SK-N-SH (cell line): ENCODE results near the gene PNPLA2. TPM values are rescaled to one million over a fixed set of nuclear protein-coding genes. Genes with fewer than 3 reads are reported as not detected.

Source experiments
- CTCF ChIA-PET: fragments of 300-600, 350-600 bp; formaldehyde crosslinking; extraction: SDS; loops from one replicate; lab custom pipeline; 2021; lab: Yijun Ruan, JAX
- POLR2A ChIA-PET: fragments of 350-600 bp; sonication (Branson Sonifier 250); formaldehyde crosslinking; extraction: SDS; loops from one replicate; lab custom pipeline; 2020; ENCODE audit warnings: antibody characterized with exemption, inconsistent platforms; lab: Yijun Ruan, JAX
- DNase-seq: peaks from one replicate; pipeline ENCODE4 v3.0.0; 2012
- H2AFZ ChIP-seq: fragments of 200-600 bp; sonication (generic); 2 replicates; pipeline ENCODE4 v1.8.1; 2016; ENCODE audit warnings: antibody characterized with exemption, mild to moderate bottlenecking, low read depth
- H3F3A ChIP-seq: fragments of 200-600 bp; sonication (generic); replicated peaks from 2 replicates; pipeline ENCODE3; 2016; ENCODE audit warnings: antibody characterized with exemption, mild to moderate bottlenecking; ENCODE audit not compliant: insufficient read depth
- H3K27ac ChIP-seq, 2 experiments: fragments of 200-500 bp in 1 of 2; fragments of 200-600 bp in 1 of 2; sonication (Bioruptor generic) in 1 of 2; sonication (generic), shearing (Covaris generic) in 1 of 2; 2 replicates each; pipeline versions ENCODE4 v1.5.1 to v1.6.1; 2014 to 2016; ENCODE audit warnings: low read depth in 2 of 2, inconsistent platforms in 1 of 2, low read length in 1 of 2, mild to moderate bottlenecking in 1 of 2, mixed read lengths in 1 of 2
- H3K27me3 ChIP-seq: fragments of 200-600 bp; sonication (generic), shearing (Covaris generic); 2 replicates; pipeline ENCODE4 v1.6.1; 2016; ENCODE audit warnings: mixed run types; ENCODE audit not compliant: insufficient read depth
- H3K36me3 ChIP-seq, 2 experiments: fragments of 200-500 bp in 1 of 2; fragments of 200-600 bp in 1 of 2; sonication (Bioruptor generic) in 1 of 2; sonication (generic) in 1 of 2; replicated peaks in 1 of 2; 2 replicates each; pipeline versions ENCODE3 to v1.5.1; 2014 to 2016; ENCODE audit warnings: low read length in 1 of 2, mild to moderate bottlenecking in 1 of 2; ENCODE audit not compliant: insufficient read depth in 2 of 2, control insufficient read depth in 1 of 2
- H3K4me1 ChIP-seq, 2 experiments: fragments of 200-500 bp in 1 of 2; fragments of 200-600 bp in 1 of 2; sonication (Bioruptor generic) in 1 of 2; sonication (generic), shearing (Covaris generic) in 1 of 2; 2 replicates each; pipeline versions ENCODE4 v1.5.1 to v1.6.1; 2014 to 2016; ENCODE audit warnings: low read depth in 1 of 2, low read length in 1 of 2, mixed run types in 1 of 2; ENCODE audit not compliant: insufficient read depth in 2 of 2, control insufficient read depth in 1 of 2
- H3K4me2 ChIP-seq: fragments of 200-600 bp; sonication (generic), shearing (Covaris generic); 2 replicates; pipeline ENCODE4 v1.6.1; 2017; ENCODE audit warnings: mixed run types
- H3K4me3 ChIP-seq, 2 experiments: fragments of 200-500 bp in 1 of 2; fragments of 200-600 bp in 1 of 2; sonication (Bioruptor generic) in 1 of 2; sonication (generic), shearing (Covaris generic) in 1 of 2; 2 replicates each; pipeline versions ENCODE4 v1.5.1 to v1.8.1; 2014 to 2016; ENCODE audit warnings: low read depth in 2 of 2, inconsistent platforms in 1 of 2, low read length in 1 of 2, mild to moderate bottlenecking in 1 of 2, mixed read lengths in 1 of 2, moderate library complexity in 1 of 2
- H3K79me2 ChIP-seq: fragments of 200-600 bp; sonication (generic); 2 replicates; pipeline ENCODE4 v1.8.1; 2017; ENCODE audit warnings: mild to moderate bottlenecking; ENCODE audit not compliant: insufficient read depth
- H3K9ac ChIP-seq: fragments of 200-600 bp; sonication (generic); 2 replicates; pipeline ENCODE4 v1.6.1; 2017; ENCODE audit warnings: mixed run types
- H3K9me2 ChIP-seq: fragments of 200-600 bp; sonication (generic); 2 replicates; pipeline ENCODE4 v1.6.1; 2017; ENCODE audit warnings: mixed run types
- H3K9me3 ChIP-seq: fragments of 200-600 bp; sonication (generic); 2 replicates; pipeline ENCODE4 v1.6.1; 2017; ENCODE audit warnings: mixed run types, mild to moderate bottlenecking, moderate library complexity
- H4K20me1 ChIP-seq: fragments of 200-600 bp; sonication (generic); 2 replicates; pipeline ENCODE4 v1.6.1; 2017; ENCODE audit warnings: mild to moderate bottlenecking, mixed run types; ENCODE audit not compliant: insufficient read depth
- EP300 ChIP-seq, 2 experiments: IDR thresholded peaks; 2 replicates each; pipeline versions ENCODE4 v1.4.0 to v1.6.1; 2012; ENCODE audit warnings: borderline replicate concordance in 1 of 2, low read depth in 1 of 2, low read length in 1 of 2
- MAX ChIP-seq: IDR thresholded peaks from 2 replicates; pipeline ENCODE4 v1.4.0; 2012; ENCODE audit warnings: low read depth
- PBX3 ChIP-seq: IDR thresholded peaks from 2 replicates; pipeline ENCODE4; 2012
- POLR2AphosphoS5 ChIP-seq: IDR thresholded peaks from 2 replicates; pipeline ENCODE4 v1.6.1; 2012; ENCODE audit warnings: low read depth, low read length
- TAF1 ChIP-seq: IDR thresholded peaks from 2 replicates; pipeline ENCODE4 v1.6.1; 2012; ENCODE audit warnings: low read depth, mild to moderate bottlenecking, low read length, moderate library complexity, borderline replicate concordance
- TEAD4 ChIP-seq: IDR thresholded peaks from 2 replicates; pipeline ENCODE4 v1.4.0; 2012; ENCODE audit warnings: mild to moderate bottlenecking, borderline replicate concordance; ENCODE audit not compliant: insufficient read depth
- ZBTB33 ChIP-seq: IDR thresholded peaks from 2 replicates; pipeline ENCODE4 v1.4.0; 2012; ENCODE audit warnings: low read depth, borderline replicate concordance
- WGBS: methylation state at CpG from one replicate; pipeline ENCODE4 v1.1.6; 2017; ENCODE audit warnings: low lambda C conversion rate; 5-methylcytosine and 5-hydroxymethylcytosine counted together
- polyA plus RNA-seq, 3 experiments: library from polyadenylated mRNA; depleted of rRNA; stranded (reverse); fragments of >200 nt; gene quantifications; 2 replicates each; pipeline ENCODE4 v1.2.3, GENCODE V29; 2012

The PNPLA2 gene
- polyA plus RNA-seq, 1 of the 3 experiments (the other 2 are of a cell fraction): 60.3 TPM

- TF ChIP-seq EP300 (IDR thresholded peaks at IDR 0.05; ENCODE audit: borderline replicate concordance in 1 of 2, low read depth in 1 of 2, low read length in 1 of 2) (peak in 1 of 2 experiments; percentile 29; a peak in 1 of 4 replicates), ZBTB33 (no peak), PBX3 (peak; percentile 12; the same call in 1 of the 2 replicates), TAF1 (peak; percentile 17; the same call in 1 of the 2 replicates), MAX (peak; percentile 77; the same call in 1 of the 2 replicates)
- TF ChIP-seq, all 33 proteins: peak for 15
Observed at GRCh38 chr11:783581-784015, 35.1 kb upstream of the PNPLA2 start (continued).

- WGBS: 85% methylated on average over 11 of the region's 24 CpGs
- H3K4me1 ChIP-seq: peaks cover 9 to 20% of the 10 kb centered on the region in 2 experiments; a peak in 3 of 4 replicates
- POLR2A ChIA-PET: interaction anchor here (1.0 to 1.2 kb wide), 3 partner anchors 9 to 343 kb away, joined by 3 to 4 read pairs (median 3); partner anchors contain the start of gene GATD1
- 0 out of 2 replicates have a peak, but pooled peaks have one; percentile 22 for TF ChIP-seq POLR2AphosphoS5
- TF ChIP-seq PBX3: peak; percentile 4; the same call in 1 of the 2 replicates
- no peak for TF ChIP-seq TEAD4
- TF ChIP-seq, all 33 proteins: peak for 2
- DNase-seq: no peak
- H3K27ac ChIP-seq: no peak overlapping the region
- H3K9me3 ChIP-seq: no peaks in the 10 kb centered on the region
- no peaks in the 10 kb centered on the region for H3K79me2 ChIP-seq
- H3K4me3 ChIP-seq: no peak overlapping the region
- H3K9ac ChIP-seq: no peak overlapping the region
- H3K4me2 ChIP-seq: no peak overlapping the region
- H3K9me2 ChIP-seq: no peaks in the 10 kb centered on the region
- CTCF ChIA-PET: no interaction called here
- H4K20me1 ChIP-seq: no peaks in the 10 kb centered on the region
- H3F3A ChIP-seq: peaks cover 21% of the 10 kb centered on the region
- H3K27me3 ChIP-seq: no peaks in the 10 kb centered on the region
- H3K36me3 ChIP-seq: peaks cover 0 to 7% of the 10 kb centered on the region in 2 experiments
- no peak overlapping the region for H2AFZ ChIP-seq
Observed at GRCh38 chr11:786235-787083, 32.3 kb upstream of the PNPLA2 start.
